ENCODE results near the gene CLK1.
A peak's percentile ranks its signal among the peaks of the same experiment; 100 is the strongest.

The CLK1 gene

GRCh38 chr2:200811333-200812121, 52.9 kb downstream of the CLK1 start, which contains the start of gene BZW1:
Gene BZW1, plus strand, starts transcription at chr2:200811910. Its CDS starts 1,308 bp downstream, at chr2:200813218.
- DNase-seq (ENCODE audit: low read depth in 2 of 2, low spot score in 1 of 2): peak; percentile 95 to 97

- no peak for DNase-seq (ENCODE audit: low read depth in 2 of 2, low spot score in 1 of 2)
Observed at GRCh38 chr2:200810998-200811332, 53.5 kb downstream of the CLK1 start.

- no peak for DNase-seq (ENCODE audit: low read depth in 2 of 2, low spot score in 1 of 2)
Observed at GRCh38 chr2:200810252-200810997, 54.0 kb downstream of the CLK1 start.

DNA sequence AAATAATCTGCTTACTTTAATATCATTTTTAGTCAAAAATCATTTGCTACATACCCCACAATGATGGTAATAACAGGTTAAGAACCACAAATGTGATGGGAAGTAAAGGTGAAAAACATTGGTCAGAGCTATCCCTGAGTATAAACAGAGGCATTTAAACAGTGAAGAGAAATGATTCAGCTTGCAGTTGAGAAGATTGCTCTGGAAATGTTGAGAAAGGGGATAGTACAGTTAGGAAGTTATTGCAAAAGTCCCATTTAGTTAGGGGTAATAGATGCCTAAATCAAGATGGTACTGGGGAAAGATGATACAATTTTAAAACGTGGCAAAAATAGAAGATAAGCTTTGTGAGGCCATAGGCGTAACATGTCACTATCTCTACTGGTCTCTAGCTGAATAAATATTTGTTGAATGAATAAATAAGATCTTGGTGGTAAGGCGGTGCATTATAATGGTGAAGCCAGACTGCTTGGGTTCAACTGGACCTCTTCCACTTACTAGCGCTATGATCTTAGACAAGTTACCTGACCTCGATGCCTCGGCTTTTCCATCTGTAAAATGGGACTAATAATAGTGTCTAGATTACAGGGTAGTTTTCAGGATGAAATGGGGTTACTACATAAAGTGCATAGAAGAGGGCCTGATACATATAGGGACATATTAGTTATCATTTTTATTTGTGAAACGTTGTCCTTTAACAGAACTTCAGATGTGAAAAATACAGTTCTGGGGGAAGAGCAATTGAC, 54.8 kb downstream of the CLK1 start:
- no peak for DNase-seq (ENCODE audit: low read depth in 2 of 2, low spot score in 1 of 2)
